ENCODE measurements around the gene ALX3.

The ALX3 gene

GRCh38 chr1:110070671-110071242 is at the start of gene ALX3:
TSS of gene ALX3 (minus strand) at chr1:110070672. CDS start at chr1:110070612, 60 bp downstream.
- H3K4me3 ChIP-seq (replicated peaks; ENCODE audit: low read depth, low read length): no peak within 1 kb of the TSS
- no peak for TF ChIP-seq CTCF (IDR thresholded peaks at IDR 0.05; ENCODE audit: low read depth, low read length, missing control alignments)
- no peak for DNase-seq (ENCODE audit: extremely low read depth, low read depth)

- DNase-seq (ENCODE audit: extremely low read depth, low read depth): no peak
- no peak overlapping the region for H3K4me3 ChIP-seq (replicated peaks; ENCODE audit: low read depth, low read length)
- TF ChIP-seq CTCF (IDR thresholded peaks at IDR 0.05; ENCODE audit: low read depth, low read length, missing control alignments): no peak
These were observed 49.4 kb upstream of the ALX3 start for GRCh38 chr1:110119843-110120242.

- no peak for DNase-seq (ENCODE audit: extremely low read depth, low read depth)
- no peak overlapping the region for H3K4me3 ChIP-seq (replicated peaks; ENCODE audit: low read depth, low read length)
- no peak for TF ChIP-seq CTCF (IDR thresholded peaks at IDR 0.05; ENCODE audit: low read depth, low read length, missing control alignments)
These were observed 48.3 kb upstream of the ALX3 start for GRCh38 chr1:110118636-110119396.

- H3K4me3 ChIP-seq (replicated peaks; ENCODE audit: low read depth, low read length): no peak overlapping the region
- no peak for TF ChIP-seq CTCF (IDR thresholded peaks at IDR 0.05; ENCODE audit: low read depth, low read length, missing control alignments)
- no peak for DNase-seq (ENCODE audit: extremely low read depth, low read depth)
These were observed 44.3 kb upstream of the ALX3 start for GRCh38 chr1:110114784-110115183.

GRCh38 chr1:110114173-110114572 is 43.7 kb upstream of the ALX3 start:
- DNase-seq (ENCODE audit: extremely low read depth, low read depth): no peak
- TF ChIP-seq CTCF (IDR thresholded peaks at IDR 0.05; ENCODE audit: low read depth, low read length, missing control alignments): no peak
- H3K4me3 ChIP-seq (replicated peaks; ENCODE audit: low read depth, low read length): no peak overlapping the region

GRCh38 chr1:110113551-110113950 is 43.1 kb upstream of the ALX3 start:
- H3K4me3 ChIP-seq (replicated peaks; ENCODE audit: low read depth, low read length): no peak overlapping the region
- no peak for TF ChIP-seq CTCF (IDR thresholded peaks at IDR 0.05; ENCODE audit: low read depth, low read length, missing control alignments)
- no peak for DNase-seq (ENCODE audit: extremely low read depth, low read depth)

Measured in HFF-Myc (cell line).